Ascending aorta (tissue), 2 donors: ENCODE data around the gene TMC1. TPM values are rescaled to one million over a fixed set of nuclear protein-coding genes. Genes with fewer than 3 reads are reported as not detected.

Experiments
- DNase-seq, 2 donors: peaks; one replicate each; pipeline ENCODE4 v3.0.0-alpha.2; 2019; ENCODE audit warnings: low spot score in 2 of 2
- H3K27ac ChIP-seq, 2 donors: fragments of 200-600 bp; sonication (generic); one replicate each; pipeline ENCODE4 v1.5.1; 2016 to 2017; ENCODE audit warnings: mild to moderate bottlenecking in 1 of 2
- H3K27me3 ChIP-seq: fragments of 200-600 bp; sonication (generic); one replicate; pipeline ENCODE4 v1.5.1; 2017
- H3K36me3 ChIP-seq, 2 donors: fragments of 200-600 bp; sonication (generic); one replicate each; pipeline ENCODE4 v1.5.1; 2016
- H3K4me1 ChIP-seq, 2 donors: fragments of 200-600 bp; sonication (generic); one replicate each; pipeline ENCODE4 v1.5.1; 2016 to 2017; ENCODE audit warnings: mild to moderate bottlenecking in 1 of 2
- H3K4me3 ChIP-seq, 2 donors: fragments of 200-600 bp; sonication (generic); one replicate each; pipeline ENCODE4 v1.5.1; 2016 to 2017; ENCODE audit warnings: mild to moderate bottlenecking in 1 of 2
- H3K9me3 ChIP-seq, 2 donors: fragments of 200-600 bp; sonication (generic); one replicate each; pipeline ENCODE4 v1.5.1; 2016
- intact Hi-C: fragments of 100-400 bp; cut with DNase I; formaldehyde crosslinking; loops from one replicate; pipeline ENCODE4 v1.15.1; 2023
- total RNA-seq: library from RNA; depleted of rRNA; stranded (reverse); fragments of >200 nt; gene quantifications from one replicate; pipeline ENCODE4 v1.1.0, GENCODE V29; 2016
- TF ChIP-seq, protein P1 (sequence below), 3 experiments: fragments of 200-600 bp in 2 of 3; fragments of 450-650 bp in 1 of 3; sonication (generic) in 2 of 3; IDR thresholded peaks; one replicate each; pipeline ENCODE4 v1.5.1; 2016 to 2019; ENCODE audit warnings: antibody characterized with exemption in 3 of 3, mild to moderate bottlenecking in 1 of 3, moderate library complexity in 1 of 3

Gene TMC1
- total RNA-seq, 1 donor from 2014 or later, result not detected

DNA sequence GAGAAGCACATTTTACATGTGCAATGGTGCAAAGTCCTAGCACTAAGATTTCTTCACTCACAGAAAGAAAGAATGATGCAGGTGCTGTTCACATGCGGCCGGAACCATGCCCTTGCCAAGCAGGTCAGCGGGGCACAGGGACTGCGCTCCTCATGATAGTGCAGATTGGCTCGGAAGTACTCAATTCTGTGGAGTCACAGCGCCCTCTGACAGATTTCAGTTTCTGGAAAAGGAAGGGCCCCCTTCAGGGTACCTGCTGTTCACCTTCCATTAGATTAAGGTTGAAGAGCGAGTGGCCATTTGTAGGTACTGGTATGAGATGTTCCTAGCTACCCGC lies 75.7 kb downstream of the TMC1 start:
- H3K27ac ChIP-seq, result no peak overlapping the region
- intact Hi-C loops, result no loop called here

DNA sequence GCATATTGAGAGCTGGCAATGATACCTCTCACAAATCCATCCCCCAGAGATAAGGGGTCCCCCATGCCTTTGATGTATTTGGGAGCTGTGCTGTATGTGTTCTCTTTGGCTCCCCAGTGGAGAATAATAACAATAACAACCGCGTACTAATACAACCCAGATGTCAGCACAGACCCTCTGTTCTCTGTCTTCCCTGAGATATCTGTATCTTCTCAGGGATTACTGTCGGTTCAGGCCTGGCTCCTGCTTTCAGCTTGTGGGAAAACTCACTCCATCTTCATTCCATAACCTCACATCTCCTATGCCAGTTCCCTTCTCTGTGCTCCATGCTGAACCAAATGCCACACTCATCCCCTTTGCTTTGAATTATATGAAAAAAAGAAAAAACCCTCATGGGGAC lies 76.2 kb downstream of the TMC1 start:
- Histone ChIP-seq H3K9me3 (no peaks in the 10 kb centered on the region), H3K4me3 (no peak overlapping the region), H3K27me3 (no peaks in the 10 kb centered on the region), H3K4me1 (peaks cover 0 to 2% of the 10 kb centered on the region in 2 donors), H3K36me3 (no peaks in the 10 kb centered on the region), H3K27ac (no peak overlapping the region)
- TF ChIP-seq, protein P1, sequence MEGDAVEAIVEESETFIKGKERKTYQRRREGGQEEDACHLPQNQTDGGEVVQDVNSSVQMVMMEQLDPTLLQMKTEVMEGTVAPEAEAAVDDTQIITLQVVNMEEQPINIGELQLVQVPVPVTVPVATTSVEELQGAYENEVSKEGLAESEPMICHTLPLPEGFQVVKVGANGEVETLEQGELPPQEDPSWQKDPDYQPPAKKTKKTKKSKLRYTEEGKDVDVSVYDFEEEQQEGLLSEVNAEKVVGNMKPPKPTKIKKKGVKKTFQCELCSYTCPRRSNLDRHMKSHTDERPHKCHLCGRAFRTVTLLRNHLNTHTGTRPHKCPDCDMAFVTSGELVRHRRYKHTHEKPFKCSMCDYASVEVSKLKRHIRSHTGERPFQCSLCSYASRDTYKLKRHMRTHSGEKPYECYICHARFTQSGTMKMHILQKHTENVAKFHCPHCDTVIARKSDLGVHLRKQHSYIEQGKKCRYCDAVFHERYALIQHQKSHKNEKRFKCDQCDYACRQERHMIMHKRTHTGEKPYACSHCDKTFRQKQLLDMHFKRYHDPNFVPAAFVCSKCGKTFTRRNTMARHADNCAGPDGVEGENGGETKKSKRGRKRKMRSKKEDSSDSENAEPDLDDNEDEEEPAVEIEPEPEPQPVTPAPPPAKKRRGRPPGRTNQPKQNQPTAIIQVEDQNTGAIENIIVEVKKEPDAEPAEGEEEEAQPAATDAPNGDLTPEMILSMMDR (IDR thresholded peaks at IDR 0.05), result no peak
- intact Hi-C loops, result no loop called here
- DNase-seq, result no peak

More for the DNA sequence above, 75.7 kb downstream of the TMC1 start:
- Histone ChIP-seq H3K4me1 (peaks cover 0 to 2% of the 10 kb centered on the region in 2 donors), H3K36me3 (no peaks in the 10 kb centered on the region), H3K4me3 (no peak overlapping the region), H3K9me3 (no peaks in the 10 kb centered on the region), H3K27me3 (no peaks in the 10 kb centered on the region)
- TF ChIP-seq, protein P1 (IDR thresholded peaks at IDR 0.05), result no peak
- DNase-seq, result no peak

DNA sequence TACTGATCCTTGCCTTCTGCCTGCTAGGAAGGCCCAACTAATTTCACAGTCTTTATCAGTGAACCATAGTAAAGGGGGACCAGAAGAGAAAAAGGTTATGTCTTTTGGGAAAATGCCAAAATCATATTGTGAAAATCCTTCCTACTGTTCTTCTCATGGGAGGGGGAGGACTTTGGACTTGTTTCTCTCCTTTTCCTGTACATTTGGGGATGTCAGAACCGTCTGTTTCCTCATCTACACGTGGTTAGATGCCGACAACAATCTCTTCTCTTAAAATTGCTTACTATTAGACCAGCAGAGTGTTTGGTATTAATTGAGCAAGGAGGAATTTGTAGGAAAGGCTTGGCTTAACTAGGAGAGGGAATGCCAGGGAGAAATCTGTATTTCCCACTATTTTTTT lies 77.2 kb downstream of the TMC1 start:
- Histone ChIP-seq H3K27ac (no peak overlapping the region), H3K4me1 (peaks cover 0 to 2% of the 10 kb centered on the region in 2 donors), H3K4me3 (no peak overlapping the region), H3K9me3 (no peaks in the 10 kb centered on the region), H3K27me3 (no peaks in the 10 kb centered on the region), H3K36me3 (no peaks in the 10 kb centered on the region)
- TF ChIP-seq, protein P1 (IDR thresholded peaks at IDR 0.05), result no peak
- intact Hi-C loops, result no loop called here
- no peak for DNase-seq

DNA sequence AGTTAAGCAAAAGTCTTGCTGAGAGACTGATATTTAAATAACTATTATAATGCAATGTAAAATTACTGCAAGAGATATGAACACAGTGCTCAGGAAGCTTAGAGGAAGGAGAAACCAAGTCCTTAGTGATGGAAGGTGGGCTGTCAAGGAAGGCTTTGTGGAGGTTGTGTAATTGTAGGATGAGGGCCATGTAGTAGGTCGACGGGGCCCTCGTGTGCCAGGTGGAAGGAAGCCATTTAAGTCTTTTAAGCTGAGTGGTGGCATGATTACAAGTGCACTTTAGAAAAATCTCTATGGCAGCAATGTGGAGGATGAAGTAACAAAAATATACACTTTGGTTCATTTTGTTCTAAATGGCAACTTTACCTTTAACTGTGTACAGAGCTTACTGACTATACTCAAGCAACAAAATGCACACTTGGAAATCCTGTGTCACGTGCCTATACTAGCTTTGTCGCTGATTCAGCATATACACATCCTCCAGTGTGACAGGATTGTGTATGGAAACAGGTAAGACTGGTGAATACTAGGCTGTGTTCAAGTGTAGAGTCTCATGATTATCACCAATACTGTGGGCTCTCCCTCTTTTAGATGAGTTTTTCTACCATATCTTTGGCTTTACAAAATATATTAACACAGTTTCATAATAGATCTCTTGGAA lies 78.6 kb downstream of the TMC1 start:
- TF ChIP-seq, protein P1 (IDR thresholded peaks at IDR 0.05), result no peak
- H3K27me3 ChIP-seq, result no peaks in the 10 kb centered on the region
- peaks cover 0 to 2% of the 10 kb centered on the region in 2 donors for H3K4me1 ChIP-seq
- H3K4me3 ChIP-seq, result no peak overlapping the region
- no peaks in the 10 kb centered on the region for H3K36me3 ChIP-seq
- H3K27ac ChIP-seq, result no peak overlapping the region
- no peak for DNase-seq
- intact Hi-C loops, result no loop called here
- no peaks in the 10 kb centered on the region for H3K9me3 ChIP-seq

DNA sequence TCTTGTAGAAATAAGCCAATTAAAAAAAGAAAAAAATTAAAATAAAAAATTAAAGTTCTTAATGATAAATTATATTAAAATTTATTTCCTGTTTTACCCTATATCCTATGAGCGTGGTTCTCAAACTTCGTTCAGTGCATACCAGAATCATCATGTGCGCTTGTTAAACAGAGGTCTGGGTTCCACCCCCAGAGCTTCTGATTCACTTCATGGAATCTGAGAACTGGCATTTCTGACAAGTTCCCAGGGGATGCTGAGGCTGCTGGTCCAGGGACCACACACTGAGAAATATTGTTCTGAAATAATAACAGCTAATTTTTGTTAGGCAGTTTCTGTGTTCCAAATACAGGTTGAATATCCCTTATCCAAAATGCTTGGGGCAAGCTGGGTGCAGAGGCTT lies 79.3 kb downstream of the TMC1 start:
- peaks cover 0 to 2% of the 10 kb centered on the region in 2 donors for H3K4me1 ChIP-seq
- H3K4me3 ChIP-seq, result no peak overlapping the region
- DNase-seq, result no peak
- H3K27me3 ChIP-seq, result no peaks in the 10 kb centered on the region
- intact Hi-C loops, result no loop called here
- TF ChIP-seq, protein P1 (IDR thresholded peaks at IDR 0.05), result no peak
- no peaks in the 10 kb centered on the region for H3K36me3 ChIP-seq
- no peak overlapping the region for H3K27ac ChIP-seq
- no peaks in the 10 kb centered on the region for H3K9me3 ChIP-seq

DNA sequence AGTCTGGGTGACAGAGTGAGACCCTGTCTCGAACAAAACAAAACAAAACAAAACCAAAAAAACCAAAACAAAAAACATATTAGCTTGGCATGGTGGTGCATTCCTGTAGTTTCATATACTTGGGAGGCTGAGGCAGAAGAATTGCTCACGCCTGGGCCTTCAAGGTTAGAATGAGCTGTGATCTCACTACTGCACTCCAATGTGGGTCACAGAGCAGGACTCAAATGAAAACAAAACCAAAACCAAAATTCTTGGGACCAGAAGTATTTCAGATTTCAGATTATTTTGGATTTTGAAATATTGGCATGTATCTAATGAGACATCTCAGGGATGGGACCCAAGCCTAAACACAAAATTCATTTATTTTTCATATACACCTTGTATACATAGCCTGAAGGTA lies 80.2 kb downstream of the TMC1 start:
- Histone ChIP-seq H3K27me3 (no peaks in the 10 kb centered on the region), H3K4me3 (no peak overlapping the region), H3K9me3 (no peaks in the 10 kb centered on the region), H3K4me1 (peaks cover 0 to 2% of the 10 kb centered on the region in 2 donors), H3K27ac (no peak overlapping the region), H3K36me3 (no peaks in the 10 kb centered on the region)
- no peak for DNase-seq
- intact Hi-C loops, result no loop called here
- TF ChIP-seq, protein P1 (IDR thresholded peaks at IDR 0.05), result no peak
